A673 (cell line): Measurements from ENCODE around the gene ULK4. TPM values are rescaled to one million over a fixed set of nuclear protein-coding genes. Genes with fewer than 3 reads are reported as not detected.

Experiments used
- BruUV-seq: library from RNA; stranded (reverse); fragments of 400-500 nt; replicated peaks from 2 replicates; lab custom pipeline; 2021; lab: Mats Ljungman, UMichigan
- CTCF ChIA-PET: fragments of 300-600 bp; sonication (Branson Sonifier 250); formaldehyde crosslinking; loops from one replicate; lab custom pipeline; 2022; ENCODE audit warnings: antibody characterized with exemption; lab: Charles Lee
- POLR2A ChIA-PET: fragments of 300-600 bp; sonication (Branson Sonifier 250); formaldehyde crosslinking; loops from one replicate; lab custom pipeline; 2022; ENCODE audit warnings: antibody characterized with exemption; ENCODE audit not compliant: low non-redundant PET; lab: Charles Lee
- DNase-seq: peaks from one replicate; pipeline ENCODE4 v3.0.0-alpha.2; 2015; ENCODE audit warnings: low spot score
- H3K27ac ChIP-seq: fragments of 200-600 bp; sonication (generic); 2 replicates; pipeline ENCODE4 v1.5.1; 2016; ENCODE audit warnings: mixed run types, low read depth, mild to moderate bottlenecking, mixed read lengths, antibody characterized with exemption, low read length; ENCODE audit not compliant: poor library complexity, severe bottlenecking
- H3K27me3 ChIP-seq: fragments of 200-600 bp; sonication (generic); replicated peaks from 2 replicates; pipeline ENCODE4 v1.6.1; 2017; ENCODE audit warnings: mixed run types, low read depth, mild to moderate bottlenecking, mixed read lengths, antibody characterized with exemption, low read length; ENCODE audit not compliant: insufficient read depth, poor library complexity
- H3K36me3 ChIP-seq: fragments of 200-600 bp; sonication (generic); 2 replicates; pipeline ENCODE4 v1.6.1; 2016; ENCODE audit warnings: mixed run types, mild to moderate bottlenecking, mixed read lengths, antibody characterized with exemption, low read length; ENCODE audit not compliant: insufficient read depth, poor library complexity, severe bottlenecking
- H3K4me1 ChIP-seq: fragments of 200-600 bp; sonication (generic); 2 replicates; pipeline ENCODE4 v1.6.1; 2017; ENCODE audit warnings: mixed run types, mild to moderate bottlenecking, mixed read lengths, antibody characterized with exemption, low read length; ENCODE audit not compliant: insufficient read depth, poor library complexity, severe bottlenecking
- H3K4me3 ChIP-seq: fragments of 200-600 bp; sonication (generic); 2 replicates; pipeline ENCODE4 v1.5.1; 2016; ENCODE audit warnings: low read depth, mixed run types, mild to moderate bottlenecking, mixed read lengths, low read length; ENCODE audit not compliant: poor library complexity, severe bottlenecking
- H3K9me3 ChIP-seq: fragments of 200-600 bp; sonication (generic); 2 replicates; pipeline ENCODE4 v1.6.1; 2016; ENCODE audit warnings: mixed run types, low read depth, mild to moderate bottlenecking, mixed read lengths, antibody characterized with exemption, low read length; ENCODE audit not compliant: poor library complexity, severe bottlenecking
- CTCF ChIP-seq: fragments of 300-800, 200-600 bp; sonication (generic); conservative IDR thresholded peaks from 2 replicates; pipeline ENCODE4 v1.5.1; 2017; ENCODE audit warnings: low read depth, mild to moderate bottlenecking, antibody characterized with exemption, low read length, moderate library complexity, mixed read lengths
- EZH2 ChIP-seq: fragments of 200-600 bp; sonication (generic); IDR thresholded peaks from 2 replicates; pipeline ENCODE4 v1.6.1; 2017; ENCODE audit warnings: borderline replicate concordance, low read depth, mild to moderate bottlenecking, mixed read lengths, antibody characterized with exemption, low read length; ENCODE audit not compliant: poor library complexity, severe bottlenecking
- intact Hi-C: fragments of 100-400 bp; cut with micrococcal nuclease; formaldehyde crosslinking; loops from one replicate; pipeline ENCODE4 v1.10.0; 2022; ENCODE audit not compliant: unreplicated experiment
- total RNA-seq: library from RNA; stranded (reverse); gene quantifications from 2 replicates; pipeline ENCODE4 v1.2.3, GENCODE V29; 2021

The ULK4 gene
- total RNA-seq, 1 experiment from 2014 or later: 7.4 TPM

GRCh38 chr3:41488501-41488900, 473.4 kb downstream of the ULK4 start:
- Histone ChIP-seq H3K27ac (no peak overlapping the region), H3K27me3 (no peaks in the 10 kb centered on the region), H3K36me3 (no peaks in the 10 kb centered on the region), H3K4me3 (no peak overlapping the region), H3K4me1 (no peaks in the 10 kb centered on the region), H3K9me3 (no peaks in the 10 kb centered on the region)
- ChIA-PET CTCF (no interaction called here), POLR2A (no interaction called here)
- no TSS peak for BruUV-seq
- intact Hi-C loops: no loop called here
- no peak for TF ChIP-seq EZH2
- TF ChIP-seq CTCF: no peak
- DNase-seq: no peak

GRCh38 chr3:41485484-41485883, 476.4 kb downstream of the ULK4 start:
- TF ChIP-seq CTCF: no peak
- TF ChIP-seq EZH2: no peak
- BruUV-seq: no TSS peak
- intact Hi-C loops: no loop called here
- Histone ChIP-seq H3K9me3 (no peaks in the 10 kb centered on the region), H3K27ac (no peak overlapping the region), H3K4me3 (no peak overlapping the region), H3K27me3 (no peaks in the 10 kb centered on the region), H3K4me1 (no peaks in the 10 kb centered on the region), H3K36me3 (no peaks in the 10 kb centered on the region)
- ChIA-PET POLR2A (no interaction called here), CTCF (no interaction called here)
- DNase-seq: no peak

GRCh38 chr3:41482134-41482533, 479.8 kb downstream of the ULK4 start:
- CTCF ChIA-PET: no interaction called here
- H3K27me3 ChIP-seq: no peaks in the 10 kb centered on the region
- no peak overlapping the region for H3K4me3 ChIP-seq
- H3K36me3 ChIP-seq: no peaks in the 10 kb centered on the region
- no peak for DNase-seq
- TF ChIP-seq CTCF (no peak), EZH2 (no peak)
- intact Hi-C loops: no loop called here
- H3K4me1 ChIP-seq: no peaks in the 10 kb centered on the region
- H3K9me3 ChIP-seq: no peaks in the 10 kb centered on the region
- BruUV-seq: no TSS peak
- no peak overlapping the region for H3K27ac ChIP-seq
- POLR2A ChIA-PET: no interaction called here
